ENCODE data around the gene SEMA6B.

The SEMA6B gene

GRCh38 chr19:4571305-4571917, 11.9 kb upstream of the SEMA6B start:
- Histone ChIP-seq H3K36me3 (ENCODE audit: low read depth) (no peaks in the 10 kb centered on the region), H3K9me3 (ENCODE audit: severe bottlenecking) (no peaks in the 10 kb centered on the region), H3K4me1 (ENCODE audit: insufficient read depth, poor library complexity, severe bottlenecking) (peaks cover 7% of the 10 kb centered on the region), H3K4me3 (ENCODE audit: severe bottlenecking) (no peak overlapping the region), H3K27me3 (ENCODE audit: insufficient read depth, poor library complexity, severe bottlenecking) (no peaks in the 10 kb centered on the region), H3K27ac (ENCODE audit: poor library complexity, severe bottlenecking) (no peak overlapping the region)
- ATAC-seq (ENCODE audit: low read depth) (no peak), DNase-seq (ENCODE audit: low spot score) (no peak)
- no peak for TF ChIP-seq CTCF (IDR thresholded peaks at IDR 0.05; ENCODE audit: poor library complexity, severe bottlenecking)

GRCh38 chr19:4570916-4571304, 11.4 kb upstream of the SEMA6B start:
- TF ChIP-seq CTCF (IDR thresholded peaks at IDR 0.05; ENCODE audit: poor library complexity, severe bottlenecking), result no peak
- DNase-seq (ENCODE audit: low spot score), result no peak

GRCh38 chr19:4570402-4570801, 10.9 kb upstream of the SEMA6B start:
- no peak overlapping the region for H3K4me3 ChIP-seq (ENCODE audit: severe bottlenecking)
- no peak overlapping the region for H3K27ac ChIP-seq (ENCODE audit: poor library complexity, severe bottlenecking)
- no peak for TF ChIP-seq CTCF (IDR thresholded peaks at IDR 0.05; ENCODE audit: poor library complexity, severe bottlenecking)
- DNase-seq (ENCODE audit: low spot score) (no peak), ATAC-seq (ENCODE audit: low read depth) (no peak)
- no peaks in the 10 kb centered on the region for H3K36me3 ChIP-seq (ENCODE audit: low read depth)
- H3K4me1 ChIP-seq (ENCODE audit: insufficient read depth, poor library complexity, severe bottlenecking), result peaks cover 5% of the 10 kb centered on the region
- H3K27me3 ChIP-seq (ENCODE audit: insufficient read depth, poor library complexity, severe bottlenecking), result no peaks in the 10 kb centered on the region
- no peaks in the 10 kb centered on the region for H3K9me3 ChIP-seq (ENCODE audit: severe bottlenecking)

More at GRCh38 chr19:4570916-4571304, 11.4 kb upstream of the SEMA6B start:
- no peak for ATAC-seq (ENCODE audit: low read depth)
- Histone ChIP-seq H3K27me3 (ENCODE audit: insufficient read depth, poor library complexity, severe bottlenecking) (no peaks in the 10 kb centered on the region), H3K27ac (ENCODE audit: poor library complexity, severe bottlenecking) (no peak overlapping the region), H3K9me3 (ENCODE audit: severe bottlenecking) (no peaks in the 10 kb centered on the region), H3K36me3 (ENCODE audit: low read depth) (no peaks in the 10 kb centered on the region), H3K4me3 (ENCODE audit: severe bottlenecking) (no peak overlapping the region), H3K4me1 (ENCODE audit: insufficient read depth, poor library complexity, severe bottlenecking) (peaks cover 7% of the 10 kb centered on the region)

- no peak overlapping the region for H3K27ac ChIP-seq (ENCODE audit: poor library complexity, severe bottlenecking)
- no peak overlapping the region for H3K4me3 ChIP-seq (ENCODE audit: severe bottlenecking)
- ATAC-seq (ENCODE audit: low read depth) (no peak), DNase-seq (ENCODE audit: low spot score) (no peak)
- no peaks in the 10 kb centered on the region for H3K9me3 ChIP-seq (ENCODE audit: severe bottlenecking)
- H3K36me3 ChIP-seq (ENCODE audit: low read depth), result no peaks in the 10 kb centered on the region
- no peaks in the 10 kb centered on the region for H3K4me1 ChIP-seq (ENCODE audit: insufficient read depth, poor library complexity, severe bottlenecking)
- H3K27me3 ChIP-seq (ENCODE audit: insufficient read depth, poor library complexity, severe bottlenecking), result no peaks in the 10 kb centered on the region
- no peak for TF ChIP-seq CTCF (IDR thresholded peaks at IDR 0.05; ENCODE audit: poor library complexity, severe bottlenecking)
Observed at GRCh38 chr19:4568886-4569285, 9.4 kb upstream of the SEMA6B start.

- Histone ChIP-seq H3K4me3 (ENCODE audit: severe bottlenecking) (no peak overlapping the region), H3K27ac (ENCODE audit: poor library complexity, severe bottlenecking) (no peak overlapping the region), H3K27me3 (ENCODE audit: insufficient read depth, poor library complexity, severe bottlenecking) (no peaks in the 10 kb centered on the region), H3K36me3 (ENCODE audit: low read depth) (no peaks in the 10 kb centered on the region), H3K9me3 (ENCODE audit: severe bottlenecking) (no peaks in the 10 kb centered on the region), H3K4me1 (ENCODE audit: insufficient read depth, poor library complexity, severe bottlenecking) (no peaks in the 10 kb centered on the region)
- peak; percentile 62 for TF ChIP-seq CTCF (IDR thresholded peaks at IDR 0.05; ENCODE audit: poor library complexity, severe bottlenecking)
- DNase-seq (ENCODE audit: low spot score) (peak; percentile 58), ATAC-seq (ENCODE audit: low read depth) (peak; percentile 27; the same call in 2 of the 3 replicates)
Observed at GRCh38 chr19:4567584-4568071, 8.1 kb upstream of the SEMA6B start.
